ENCODE measurements around the gene RPGRIP1L.
"Not testable (repeated sequence)": the region's sequence is repeated elsewhere in the genome, so short reads cannot be mapped to it uniquely, and the experiment has no call there.

RPGRIP1L gene

GRCh38 chr16:53713403-53714204 lies 9.9 kb upstream of the RPGRIP1L start:
- DNase-seq: no peak

- DNase-seq: no peak
Observed at GRCh38 chr16:53712065-53712464, 8.4 kb upstream of the RPGRIP1L start.

GRCh38 chr16:53711390-53711789 lies 7.7 kb upstream of the RPGRIP1L start:
- DNase-seq: no peak

GRCh38 chr16:53708490-53708889 lies 4.8 kb upstream of the RPGRIP1L start:
- DNase-seq: no peak

DNA sequence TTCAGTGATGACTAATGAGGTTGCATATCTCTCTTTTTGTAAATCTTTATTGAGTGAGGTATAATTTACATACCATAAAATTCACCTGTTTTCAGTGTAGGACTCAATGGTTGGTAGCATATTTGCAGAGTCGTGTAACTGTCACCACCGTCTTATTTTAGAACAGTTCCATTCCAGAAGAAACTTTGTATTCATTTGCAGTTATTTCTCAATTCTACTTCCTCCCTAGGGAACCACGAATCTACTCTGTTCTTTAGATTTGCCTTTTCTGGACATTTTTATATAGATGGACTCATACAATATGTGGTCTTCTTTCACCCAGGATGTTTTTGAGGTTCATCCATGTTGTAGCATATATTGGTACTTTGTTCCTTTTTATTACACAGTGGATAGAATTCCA lies 4.0 kb upstream of the RPGRIP1L start:
- no peak for DNase-seq

- DNase-seq: no peak
Observed at GRCh38 chr16:53704445-53704813, 770 bp upstream of the RPGRIP1L start.

- not testable (repeated sequence) for DNase-seq
Observed at GRCh38 chr16:53698271-53698670, 5.4 kb downstream of the RPGRIP1L start.

GRCh38 chr16:53695070-53695469 lies 8.6 kb downstream of the RPGRIP1L start:
- no peak for DNase-seq

GRCh38 chr16:53693320-53693719 lies 10.3 kb downstream of the RPGRIP1L start:
- no peak for DNase-seq

DNA sequence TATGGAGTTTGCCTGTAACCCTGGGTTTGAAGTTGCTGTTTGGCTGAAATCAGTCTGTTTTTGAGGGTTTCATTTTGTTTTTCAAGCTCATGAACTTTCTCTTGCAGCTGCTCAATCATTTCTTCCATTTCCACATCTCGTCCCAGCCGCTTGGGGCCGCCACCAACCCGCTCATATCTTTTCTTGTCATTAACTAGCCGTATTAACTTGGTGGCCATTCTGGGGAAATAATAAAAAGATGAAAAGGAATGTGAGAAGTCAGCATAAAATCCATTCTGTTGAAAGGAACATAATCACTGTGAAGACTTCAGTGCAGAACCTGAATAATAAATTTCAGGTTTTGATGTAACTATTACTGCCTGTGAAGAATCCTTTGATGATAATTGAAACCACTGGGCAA lies 11.5 kb downstream of the RPGRIP1L start:
- DNase-seq: no peak

DNA sequence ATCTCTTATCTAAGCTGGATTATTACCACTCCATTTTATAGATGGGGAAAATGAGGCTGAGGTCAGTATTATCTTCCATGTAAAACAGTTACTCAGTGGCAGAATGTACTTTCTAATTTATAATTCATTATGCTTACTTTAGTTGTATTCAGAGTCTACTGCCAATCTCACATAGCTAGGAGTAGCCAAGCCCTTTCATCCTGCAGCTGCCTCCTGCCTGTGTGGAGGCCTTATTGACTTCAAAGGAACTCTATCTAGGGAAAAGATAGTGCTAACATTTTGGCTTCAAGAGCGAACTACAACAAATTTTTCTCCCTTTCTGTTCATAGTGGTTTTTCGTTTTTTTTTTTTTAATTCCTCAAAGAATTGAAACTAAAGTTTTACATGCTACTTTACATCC lies 12.9 kb downstream of the RPGRIP1L start:
- DNase-seq: no peak

DNA sequence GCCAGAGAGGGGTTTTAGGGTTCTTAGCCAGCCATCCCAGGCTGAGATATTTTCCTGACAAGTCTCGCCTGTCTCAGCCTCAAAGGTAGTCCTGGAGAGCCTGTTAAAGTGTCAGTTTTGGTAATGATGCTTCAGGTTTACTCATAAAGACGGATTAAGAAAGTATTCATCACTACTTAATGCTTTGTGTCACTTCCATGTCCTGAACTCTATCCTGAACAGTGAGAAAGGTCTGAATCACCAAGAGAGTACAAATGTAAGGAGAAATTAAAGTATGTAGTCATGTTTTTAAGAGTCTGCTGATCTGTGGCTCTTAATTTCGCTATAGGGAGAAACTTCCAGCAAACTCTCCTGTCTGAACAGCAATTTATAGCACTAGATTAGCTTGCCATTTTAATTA lies 14.0 kb downstream of the RPGRIP1L start:
- no peak for DNase-seq

- no peak for DNase-seq
Observed at GRCh38 chr16:53686710-53687109, 16.9 kb downstream of the RPGRIP1L start.

DNA sequence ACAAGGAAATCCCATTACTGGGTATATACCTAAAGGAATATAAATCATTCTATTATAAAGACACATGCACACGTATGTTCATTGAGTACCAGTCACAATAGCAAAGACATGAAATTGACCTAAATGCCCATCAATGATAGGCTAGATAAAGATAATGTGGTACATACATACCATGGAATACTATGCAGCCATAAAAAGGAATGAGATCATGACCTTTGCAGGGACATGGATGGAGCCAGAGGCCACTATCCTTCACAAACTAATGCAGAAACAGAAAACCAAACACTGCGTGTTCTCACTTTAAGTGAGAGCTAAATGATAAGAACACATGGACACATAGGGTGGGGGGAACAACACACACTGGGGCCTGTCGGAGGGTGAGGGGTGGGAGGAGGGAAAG lies 18.3 kb downstream of the RPGRIP1L start:
- not testable (repeated sequence) for DNase-seq

DNA sequence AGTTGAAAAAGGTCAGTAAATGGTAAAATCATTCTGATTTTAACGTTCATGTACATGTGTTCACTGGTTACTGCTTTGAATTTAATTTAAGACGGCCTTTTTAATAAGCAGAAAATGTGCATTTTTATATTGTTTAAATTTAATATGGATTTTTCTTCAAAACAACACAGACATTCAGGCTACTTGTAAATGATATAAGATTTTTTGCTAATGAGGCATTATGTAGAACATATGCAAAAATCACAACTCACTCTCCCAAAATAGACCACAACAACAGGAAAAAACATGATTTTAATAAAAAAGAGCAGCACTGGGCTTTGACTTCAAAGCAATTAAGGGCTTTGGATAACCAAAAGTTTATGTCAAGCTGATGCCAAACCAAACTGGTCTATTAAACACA lies 22.3 kb downstream of the RPGRIP1L start:
- DNase-seq: no peak

DNA sequence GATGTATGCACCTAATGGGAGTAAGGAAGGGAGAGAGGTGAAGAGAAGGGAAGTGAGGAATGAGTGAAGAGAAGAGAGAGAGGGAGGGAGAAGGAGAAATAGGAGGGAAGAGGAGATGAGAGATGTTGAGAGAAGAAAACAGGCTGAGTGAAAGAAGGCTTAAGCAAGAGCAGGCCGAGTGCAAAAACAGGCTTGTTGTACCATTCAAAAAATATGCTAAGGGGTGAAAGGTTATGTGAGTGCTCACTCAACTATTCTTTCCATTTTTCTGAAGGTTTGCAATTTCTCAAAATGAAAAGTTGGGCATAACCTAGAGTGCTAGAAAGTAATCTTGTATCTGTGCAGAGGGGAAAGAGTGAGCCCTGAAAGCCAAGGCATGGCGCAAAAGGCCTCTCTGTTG lies 22.9 kb downstream of the RPGRIP1L start:
- DNase-seq: no peak

- DNase-seq: no peak
Observed at GRCh38 chr16:53678756-53679343, 24.8 kb downstream of the RPGRIP1L start.

- DNase-seq: no peak
Observed at GRCh38 chr16:53678155-53678554, 25.5 kb downstream of the RPGRIP1L start.

GRCh38 chr16:53673189-53673588 lies 30.5 kb downstream of the RPGRIP1L start:
- no peak for DNase-seq

GRCh38 chr16:53672461-53672860 lies 31.2 kb downstream of the RPGRIP1L start:
- DNase-seq: no peak

DNA sequence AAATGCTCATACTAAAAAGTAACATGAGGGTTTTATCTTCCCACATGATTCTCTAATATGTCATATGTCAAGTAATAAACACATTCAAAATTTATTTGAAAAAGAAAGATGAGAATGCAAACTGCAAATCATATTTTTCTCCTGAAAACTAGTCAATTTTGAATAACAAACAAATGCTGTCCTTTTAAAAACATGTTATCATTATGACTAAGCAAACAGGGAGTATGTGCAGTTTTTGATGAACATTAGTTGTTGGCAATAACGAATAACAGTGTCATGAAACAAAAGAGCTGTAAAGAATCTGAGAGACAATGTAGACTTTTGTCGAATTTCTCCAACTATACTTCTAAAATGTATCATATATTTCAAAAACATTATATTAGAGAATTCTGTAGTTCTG lies 34.8 kb downstream of the RPGRIP1L start:
- DNase-seq: no peak

DNA sequence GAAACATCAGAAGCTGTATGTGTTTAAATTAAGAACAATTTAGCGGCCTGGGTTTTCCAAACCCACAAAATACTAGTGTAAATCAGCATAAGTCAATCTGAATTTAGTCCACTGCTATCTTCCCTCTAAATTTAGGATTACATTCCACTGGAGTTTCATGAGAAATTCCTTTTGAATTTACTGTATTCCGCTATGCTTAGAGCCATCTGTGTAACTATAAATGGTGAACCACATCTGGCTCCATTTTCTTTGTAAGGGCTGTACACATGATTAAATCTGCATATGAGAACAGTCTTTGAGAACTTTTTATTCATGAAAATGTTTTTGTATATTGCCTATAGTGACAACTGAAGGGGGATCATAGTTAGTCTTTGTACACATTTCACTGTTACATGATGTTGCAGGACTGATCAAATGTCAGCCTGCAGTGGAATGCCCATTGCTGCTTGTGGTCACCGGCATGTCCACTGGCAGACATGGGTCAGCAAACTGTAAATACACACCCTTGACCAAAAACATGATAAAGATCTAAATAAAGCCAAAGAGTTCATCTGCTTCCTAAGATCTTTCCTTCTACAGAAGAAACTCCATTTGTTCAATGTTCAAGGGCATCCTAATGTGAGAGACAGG lies 36.8 kb downstream of the RPGRIP1L start:
- no peak for DNase-seq
